GM12875 (cell line): ENCODE data around the gene PDS5B.
"Not testable (repeated sequence)": the region's sequence is repeated elsewhere in the genome, so short reads cannot be mapped to it uniquely, and the experiment has no call there.

ENCODE experiments used
- H3K4me3 ChIP-seq: one replicate; pipeline ENCODE4 v1.5.1; 2011; ENCODE audit warnings: low read depth, low read length, control low read depth
- CTCF ChIP-seq: IDR thresholded peaks from 2 replicates; pipeline ENCODE4 v1.5.1; 2011; ENCODE audit warnings: low read depth, mild to moderate bottlenecking, control low read depth, inconsistent platforms, low read length, moderate library complexity, borderline replicate concordance; ENCODE audit not compliant: insufficient read depth

The PDS5B gene

GRCh38 chr13:32825481-32825880 is 239.2 kb downstream of the PDS5B start:
- no peak overlapping the region for H3K4me3 ChIP-seq
- TF ChIP-seq CTCF: no peak

GRCh38 chr13:32826372-32826771 is 240.1 kb downstream of the PDS5B start:
- not testable (repeated sequence) for H3K4me3 ChIP-seq
